A673 (cell line): ENCODE data around the gene HSD11B2.

Source experiments
- CTCF ChIP-seq: fragments of 300-800, 200-600 bp; sonication (generic); conservative IDR thresholded peaks from 2 replicates; pipeline ENCODE4 v1.5.1; 2017; ENCODE audit warnings: low read depth, mild to moderate bottlenecking, antibody characterized with exemption, low read length, moderate library complexity, mixed read lengths
- EZH2 ChIP-seq: fragments of 200-600 bp; sonication (generic); IDR thresholded peaks from 2 replicates; pipeline ENCODE4 v1.6.1; 2017; ENCODE audit warnings: borderline replicate concordance, low read depth, mild to moderate bottlenecking, mixed read lengths, antibody characterized with exemption, low read length; ENCODE audit not compliant: poor library complexity, severe bottlenecking

GRCh38 chr16:67407788-67408452 is 23.0 kb upstream of the HSD11B2 start:
- TF ChIP-seq CTCF: no peak
- TF ChIP-seq EZH2: no peak
